ENCODE data around the gene ZNF487. TPM values are rescaled to one million over a fixed set of nuclear protein-coding genes. Genes with fewer than 3 reads are reported as not detected.

Gene ZNF487
- total and polyA plus RNA-seq, 2 of the 13 experiments (the other 11 are each of a cell fraction or from before 2014, with no cell fraction given), result 7.4 to 8.8 TPM

GRCh38 chr10:43408710-43409384, 28.1 kb upstream of the ZNF487 start, which contains the start of gene HNRNPF (continued):
- TF ChIP-seq PTBP1 (IDR thresholded peaks at IDR 0.05; ENCODE audit: low read depth, low read length, poor library complexity, severe bottlenecking), result peak; percentile 55
- no peak for TF ChIP-seq STAG1 (CRISPR knock-in tag; IDR thresholded peaks at IDR 0.05)
- TF ChIP-seq ADNP (CRISPR knock-in tag; IDR thresholded peaks at IDR 0.05), result no peak
- TF ChIP-seq E2F1 (CRISPR knock-in tag; IDR thresholded peaks at IDR 0.05), result peak; percentile 58; the same call in 1 of the 2 replicates
- peak; percentile 92; the same call in 2 of the 3 replicates for TF ChIP-seq MXI1 (IDR thresholded peaks at IDR 0.05; ENCODE audit: borderline replicate concordance, low read depth, low read length)
- no peak for TF ChIP-seq SCMH1 (CRISPR knock-in tag; IDR thresholded peaks at IDR 0.05; ENCODE audit: borderline replicate concordance)
- TF ChIP-seq SP4 (CRISPR knock-in tag; IDR thresholded peaks at IDR 0.05), result peak; percentile 89
- no peak for TF ChIP-seq ZNF570 (CRISPR knock-in tag; IDR thresholded peaks at IDR 0.05; ENCODE audit: borderline replicate concordance)
- TF ChIP-seq NKX3-1 (CRISPR knock-in tag; IDR thresholded peaks at IDR 0.05), result peak; percentile 95
- TF ChIP-seq HNF4A (CRISPR knock-in tag; IDR thresholded peaks at IDR 0.05), result no peak; the same call in 1 of the 2 replicates
- TF ChIP-seq ZNF12 (CRISPR knock-in tag; IDR thresholded peaks at IDR 0.05), result 0 out of 2 replicates have a peak, but pooled peaks have one; percentile 50
- TF ChIP-seq ZNF484 (CRISPR knock-in tag; IDR thresholded peaks at IDR 0.05; ENCODE audit: borderline replicate concordance, low read depth), result peak; percentile 66; the same call in 1 of the 2 replicates
- TF ChIP-seq MIER3 (CRISPR knock-in tag; IDR thresholded peaks at IDR 0.05; ENCODE audit: borderline replicate concordance), result peak; percentile 18; the same call in 1 of the 2 replicates
- 0 out of 2 replicates have a peak, but pooled peaks have one; percentile 25 for TF ChIP-seq ZNF629 (CRISPR knock-in tag; conservative IDR thresholded peaks at IDR 0.05)
- TF ChIP-seq ARNT (IDR thresholded peaks at IDR 0.05), result no peak
- no peak for TF ChIP-seq FOXP1 (IDR thresholded peaks at IDR 0.05)
- 0 out of 2 replicates have a peak, but pooled peaks have one; percentile 3 for TF ChIP-seq FOXP1 (CRISPR knock-in tag; IDR thresholded peaks at IDR 0.05)
- TF ChIP-seq AHDC1 (CRISPR knock-in tag; IDR thresholded peaks at IDR 0.05; ENCODE audit: borderline replicate concordance), result 0 out of 2 replicates have a peak, but pooled peaks have one; percentile 13
- peak; percentile 84 for TF ChIP-seq MXD3 (CRISPR knock-in tag; IDR thresholded peaks at IDR 0.05)
- peak; percentile 59; the same call in 1 of the 2 replicates for TF ChIP-seq ZC3H4 (CRISPR knock-in tag; IDR thresholded peaks at IDR 0.05; ENCODE audit: borderline replicate concordance)
- TF ChIP-seq ZNF367 (CRISPR knock-in tag; IDR thresholded peaks at IDR 0.05; ENCODE audit: borderline replicate concordance), result peak; percentile 81; the same call in 1 of the 2 replicates
- TF ChIP-seq FOXK2 (IDR thresholded peaks at IDR 0.05), result no peak
- peak; percentile 84; the same call in 1 of the 2 replicates for TF ChIP-seq ZSCAN20 (CRISPR knock-in tag; IDR thresholded peaks at IDR 0.05; ENCODE audit: borderline replicate concordance)
- peak; percentile 95 for TF ChIP-seq ZNF451 (CRISPR knock-in tag; IDR thresholded peaks at IDR 0.05)

All from HepG2 (cell line).